HG03442 (cell line): ENCODE results near the gene TBX21.
"Not testable (repeated sequence)": the region's sequence is repeated elsewhere in the genome, so short reads cannot be mapped to it uniquely, and the experiment has no call there.

Experiments used
- ATAC-seq: cut with Tn5 transposase; IDR thresholded peaks from one replicate; pipeline ENCODE4 v1.9.1; 2021; ENCODE audit warnings: mild to moderate bottlenecking, moderate library complexity; ENCODE audit not compliant: unreplicated experiment

TBX21 gene

GRCh38 chr17:47760409-47761140 is 27.5 kb downstream of the TBX21 start:
- ATAC-seq, result no peak

- no peak for ATAC-seq
Measured at GRCh38 chr17:47762728-47763127, 29.7 kb downstream of the TBX21 start.

- no peak for ATAC-seq
Measured at GRCh38 chr17:47763913-47764582, 31.0 kb downstream of the TBX21 start.

GRCh38 chr17:47773649-47774048 is 40.6 kb downstream of the TBX21 start:
- not testable (repeated sequence) for ATAC-seq

DNA sequence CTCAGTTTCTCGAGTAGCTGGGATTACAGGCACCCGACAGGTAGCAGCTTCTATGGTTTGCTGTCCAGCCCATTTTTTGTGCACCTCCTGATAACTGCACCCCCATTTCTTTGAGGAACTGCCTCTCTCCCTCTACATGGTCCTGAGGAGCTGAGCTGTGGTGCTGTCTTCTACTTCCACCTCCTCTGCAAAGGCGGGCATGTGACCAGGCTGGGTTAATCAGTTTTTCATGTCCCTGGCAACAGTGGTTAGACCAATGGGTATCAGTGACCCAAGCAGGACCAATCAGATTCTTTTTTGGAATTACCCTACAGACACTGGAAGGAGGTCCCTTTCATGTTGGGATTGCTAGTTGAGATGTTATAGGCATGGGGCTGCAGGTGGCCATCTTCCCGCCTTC is 41.3 kb downstream of the TBX21 start:
- ATAC-seq, result no peak

GRCh38 chr17:47774987-47775580 is 42.0 kb downstream of the TBX21 start:
- ATAC-seq, result no peak

DNA sequence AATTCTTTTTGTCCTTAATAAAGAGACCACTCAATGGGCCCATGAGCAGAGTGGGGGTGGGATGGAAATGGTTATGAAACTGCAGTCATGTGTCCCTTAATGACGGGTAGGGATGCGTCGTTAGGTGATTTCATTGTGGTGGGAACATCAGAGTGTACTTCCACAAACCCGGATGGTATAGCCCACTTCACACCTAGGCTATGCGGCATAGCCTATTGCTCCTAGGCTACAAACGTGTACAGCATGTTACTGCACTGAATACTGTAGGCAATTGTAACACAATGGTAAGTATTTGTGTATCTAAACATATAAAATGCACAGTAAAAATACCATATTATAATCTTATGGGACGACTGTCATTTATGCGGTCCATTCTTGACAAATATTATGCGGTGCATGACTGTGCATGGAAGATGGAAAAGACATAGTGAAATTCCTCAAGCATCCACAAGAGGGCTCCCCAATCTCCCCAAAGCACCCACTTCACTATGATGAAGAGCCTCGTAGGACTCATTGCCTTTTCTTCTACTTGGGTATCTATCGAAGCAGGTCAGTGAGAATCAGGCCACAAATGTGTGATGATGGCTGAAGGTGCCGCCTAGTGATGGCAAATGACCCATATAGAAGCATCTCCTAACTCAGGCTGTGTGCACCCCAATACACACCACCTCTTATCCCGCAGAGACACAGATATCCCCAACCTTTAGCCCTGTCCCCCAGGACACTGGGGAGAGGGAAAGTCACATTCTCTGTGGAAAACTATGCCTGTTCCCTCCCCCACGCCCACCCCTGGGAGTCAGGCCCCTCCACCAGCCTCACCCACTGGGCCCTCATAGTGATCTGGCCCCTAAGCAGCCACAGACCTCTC is 43.5 kb downstream of the TBX21 start:
- no peak for ATAC-seq

GRCh38 chr17:47778184-47778635 is 45.2 kb downstream of the TBX21 start:
- ATAC-seq, result no peak

DNA sequence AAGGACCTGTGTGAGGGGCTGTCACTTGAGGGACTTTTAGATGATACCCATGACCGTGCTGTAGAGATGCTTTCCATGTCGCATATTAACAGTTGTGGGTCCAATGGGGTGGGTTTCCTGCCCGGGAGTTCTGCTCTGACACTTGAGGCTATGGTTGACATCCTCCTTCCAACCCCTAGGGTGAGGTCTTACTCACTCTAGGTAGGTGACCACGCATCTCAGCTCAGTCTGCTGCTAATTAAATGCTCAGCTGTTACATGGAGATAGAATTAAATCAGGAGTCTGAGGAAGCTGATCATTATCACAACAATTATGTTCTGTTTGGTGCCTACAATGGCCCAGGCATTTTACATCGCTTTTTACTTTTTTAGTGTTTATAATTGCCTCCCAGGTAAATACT is 48.4 kb downstream of the TBX21 start:
- no peak for ATAC-seq

DNA sequence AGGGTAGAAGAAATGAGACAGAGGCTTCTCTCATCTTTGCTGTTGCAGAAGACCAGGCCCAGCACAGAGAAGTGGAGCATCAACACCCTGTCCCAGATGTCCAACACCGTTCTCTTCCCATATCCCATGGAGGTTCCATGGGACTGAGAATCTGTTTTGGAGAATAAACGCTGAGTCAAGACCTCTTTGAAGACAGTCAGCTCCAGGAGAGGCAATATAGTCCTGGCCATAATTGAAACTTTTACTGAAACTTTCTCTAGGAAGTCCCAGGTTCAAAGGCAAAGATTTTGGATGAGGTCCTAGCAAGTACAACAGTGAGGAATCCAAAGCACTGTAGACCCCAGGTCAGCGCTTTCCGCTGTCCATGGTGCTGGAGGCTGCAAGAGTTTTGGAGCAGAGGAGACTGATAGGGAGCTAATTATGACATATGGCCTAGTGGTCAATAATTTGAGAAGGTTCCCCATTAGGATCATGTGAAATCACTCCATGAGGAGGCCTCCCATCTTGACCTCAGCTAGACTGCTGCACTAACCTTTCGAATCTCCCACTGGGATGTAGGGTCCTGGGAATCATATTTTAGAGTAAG is 52.6 kb downstream of the TBX21 start:
- ATAC-seq, result no peak

DNA sequence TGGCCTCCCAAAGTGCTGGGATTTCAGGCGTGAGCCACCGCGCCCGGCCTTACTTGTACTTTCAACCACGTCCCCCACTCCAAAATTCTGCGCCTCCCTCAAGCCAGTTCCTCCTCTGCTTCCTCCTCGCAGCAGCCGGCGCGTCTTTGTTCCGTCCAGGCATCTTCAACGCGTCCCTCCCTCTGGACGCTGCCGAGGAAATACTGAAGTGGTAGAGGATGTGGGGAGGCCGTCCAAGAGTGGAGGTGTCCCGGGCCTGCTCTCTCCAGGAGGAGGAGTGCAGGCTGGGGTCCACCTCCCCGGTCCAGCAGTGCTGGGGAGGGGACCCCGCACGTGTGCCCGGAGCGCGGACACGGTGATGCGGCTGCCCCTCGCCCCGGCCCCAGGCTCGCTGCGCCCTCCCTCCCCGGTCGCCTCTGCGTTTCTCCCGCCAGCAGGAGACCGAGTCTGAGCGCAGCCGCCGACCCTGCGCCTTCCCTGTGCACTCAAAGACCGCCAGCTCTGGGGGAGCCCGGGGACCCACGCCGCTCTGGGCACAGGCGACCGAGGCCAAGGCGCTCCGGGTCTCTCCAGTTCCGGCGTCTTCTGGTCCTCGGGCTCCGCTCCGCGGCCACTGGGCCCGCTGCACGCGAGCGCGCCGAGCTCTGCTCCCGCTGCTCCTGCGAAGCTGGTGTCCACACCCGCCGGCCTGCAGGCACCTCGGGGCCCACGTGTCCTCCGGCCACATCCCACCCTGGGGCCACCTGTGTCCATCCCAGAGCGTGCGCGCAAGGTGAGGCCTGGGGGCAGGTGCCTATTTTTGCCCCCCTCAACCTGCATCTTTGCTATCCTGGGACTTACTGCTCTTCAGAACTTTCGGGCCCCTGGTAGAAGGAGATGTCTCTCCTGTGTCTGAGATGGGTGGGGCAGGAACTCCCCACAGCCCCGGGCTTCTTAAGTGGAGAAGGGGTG is 56.9 kb downstream of the TBX21 start:
- no peak for ATAC-seq

DNA sequence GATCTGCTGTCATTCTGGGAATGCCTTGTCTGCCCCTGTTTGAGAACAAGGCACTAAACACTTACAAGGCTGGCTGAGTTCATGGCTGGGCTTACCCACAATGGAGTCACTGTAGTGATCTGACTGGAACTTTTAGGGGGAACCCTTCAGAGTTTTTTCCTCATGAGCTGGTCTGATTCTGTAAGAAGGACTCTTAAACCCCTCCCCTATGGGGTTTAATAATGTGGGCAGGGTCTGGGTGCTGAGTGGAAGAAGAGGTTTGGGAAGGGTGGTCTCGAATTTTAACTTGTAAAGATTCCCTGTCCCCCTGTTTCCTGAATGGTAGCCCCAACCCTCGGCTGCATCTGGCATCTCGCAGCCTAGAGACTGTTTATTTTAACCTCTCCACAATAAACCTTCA is 58.0 kb downstream of the TBX21 start:
- ATAC-seq, result no peak

- ATAC-seq, result no peak
Measured at GRCh38 chr17:47792457-47792856, 59.4 kb downstream of the TBX21 start.

- no peak for ATAC-seq
Measured at GRCh38 chr17:47792979-47793378, 59.9 kb downstream of the TBX21 start.
